ENCODE measurements around the gene SLC6A20.
"Not testable (repeated sequence)": the region's sequence is repeated elsewhere in the genome, so short reads cannot be mapped to it uniquely, and the experiment has no call there.

Gene SLC6A20

DNA sequence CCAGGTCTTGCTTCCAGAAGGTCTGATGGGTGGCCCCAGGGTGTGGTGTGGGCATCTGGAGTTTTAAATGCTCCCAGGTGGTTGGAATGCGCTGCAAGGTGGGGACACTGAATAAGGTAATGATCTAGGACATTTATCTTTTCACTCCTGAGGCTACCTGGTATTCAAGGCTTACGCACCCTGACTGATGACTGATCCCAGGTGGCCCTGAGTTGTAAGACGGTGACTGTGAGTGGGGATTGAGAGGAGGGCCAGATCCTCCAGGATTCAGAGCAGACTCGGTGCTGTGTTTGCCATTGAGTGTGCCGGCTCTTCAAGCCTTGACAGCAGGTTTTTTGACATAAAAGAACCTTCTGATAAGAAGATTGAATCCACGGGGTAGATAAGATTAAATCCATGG, 40.3 kb downstream of the SLC6A20 start:
- no peak for DNase-seq

DNA sequence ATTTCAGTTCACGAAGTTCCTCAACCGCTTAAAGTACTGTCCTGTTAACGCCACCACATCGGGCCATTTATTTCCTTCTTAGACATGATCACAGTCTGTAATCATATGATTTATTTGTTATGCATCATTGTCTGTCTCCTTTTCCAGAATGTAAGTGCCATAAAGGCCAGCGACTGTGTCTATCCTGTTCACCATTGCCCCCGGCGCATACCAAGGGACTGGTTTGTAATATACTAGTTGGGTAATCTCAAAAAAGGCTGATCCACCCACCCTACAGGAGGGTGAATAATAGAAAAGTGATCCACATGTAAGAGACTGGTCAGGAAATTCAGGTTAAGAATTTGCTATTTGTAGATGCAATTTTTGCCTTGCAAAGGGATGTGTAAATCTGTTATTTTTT, 41.9 kb downstream of the SLC6A20 start:
- no peak for DNase-seq

DNA sequence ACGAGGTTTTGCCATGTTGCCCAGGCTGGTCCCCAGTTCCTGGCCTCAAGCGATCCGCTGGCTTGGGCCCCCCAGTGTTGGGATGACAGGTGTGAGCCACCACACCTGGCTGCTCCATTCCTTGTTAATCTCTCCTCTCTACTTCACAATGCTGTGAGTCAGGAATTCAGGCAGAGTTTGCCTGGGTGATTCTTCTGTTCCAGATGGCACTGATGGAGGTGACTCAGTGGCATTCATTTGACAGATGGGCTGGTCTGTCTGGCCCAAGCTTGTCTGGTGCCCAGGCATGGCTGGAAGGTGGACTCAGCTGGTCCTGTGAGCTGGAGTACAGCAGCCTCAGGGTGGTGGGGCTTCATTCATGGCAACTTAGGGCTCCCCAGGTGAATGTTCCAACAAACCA, 43.2 kb downstream of the SLC6A20 start:
- no peak for DNase-seq

DNA sequence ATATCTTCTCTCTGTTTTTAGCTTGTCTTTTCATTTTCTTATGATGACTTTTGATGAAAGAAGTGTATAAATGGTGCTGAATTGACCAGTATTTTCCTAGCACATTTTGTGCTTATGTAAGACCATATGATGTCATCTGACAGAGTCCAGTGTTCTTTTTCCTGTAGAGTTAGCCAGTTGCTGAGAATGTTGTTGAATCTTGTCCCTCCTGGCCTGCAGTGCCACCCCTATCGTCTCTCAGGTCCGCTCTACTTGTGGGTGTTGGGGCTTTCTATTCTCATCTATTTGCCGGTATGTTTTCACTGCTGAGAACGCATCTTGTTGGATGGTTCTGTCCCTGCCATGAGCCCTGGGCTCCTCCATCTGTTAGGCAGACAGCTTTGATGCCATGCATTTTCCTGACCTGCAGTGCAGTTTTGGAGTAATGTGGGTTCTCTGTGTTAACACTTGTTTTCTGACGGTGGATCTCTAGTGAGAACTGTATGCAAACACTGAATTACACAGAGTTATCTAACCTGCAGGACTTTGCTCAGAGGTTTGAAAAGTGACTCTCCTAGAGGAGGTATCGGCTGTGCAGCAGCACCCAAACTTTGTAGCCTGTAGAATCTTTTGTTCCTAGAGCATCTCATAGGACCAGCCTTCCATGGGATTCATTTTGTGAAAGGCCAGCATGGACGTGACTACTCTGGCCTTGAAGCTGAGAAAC, 44.6 kb downstream of the SLC6A20 start:
- DNase-seq, result no peak

DNA sequence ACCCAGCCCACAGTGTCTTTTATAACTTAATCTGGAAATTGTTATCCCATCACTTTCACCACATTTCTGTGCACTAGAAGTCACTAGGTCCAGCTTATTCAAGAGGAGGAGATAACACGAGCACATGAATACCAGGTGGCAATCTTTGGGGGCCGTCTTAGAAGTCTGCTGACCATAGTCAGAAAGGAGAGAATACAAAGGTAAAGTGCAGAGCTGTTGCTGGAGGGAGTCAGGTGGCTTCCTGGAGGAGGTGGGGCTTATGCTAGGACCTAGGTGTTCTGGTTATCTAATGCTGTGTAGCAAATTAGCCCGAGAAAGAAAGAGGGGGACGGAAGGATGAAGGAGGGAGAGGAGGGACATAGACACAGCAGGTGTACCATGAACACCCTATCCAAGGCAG, 46.5 kb downstream of the SLC6A20 start:
- DNase-seq, result no peak

DNA sequence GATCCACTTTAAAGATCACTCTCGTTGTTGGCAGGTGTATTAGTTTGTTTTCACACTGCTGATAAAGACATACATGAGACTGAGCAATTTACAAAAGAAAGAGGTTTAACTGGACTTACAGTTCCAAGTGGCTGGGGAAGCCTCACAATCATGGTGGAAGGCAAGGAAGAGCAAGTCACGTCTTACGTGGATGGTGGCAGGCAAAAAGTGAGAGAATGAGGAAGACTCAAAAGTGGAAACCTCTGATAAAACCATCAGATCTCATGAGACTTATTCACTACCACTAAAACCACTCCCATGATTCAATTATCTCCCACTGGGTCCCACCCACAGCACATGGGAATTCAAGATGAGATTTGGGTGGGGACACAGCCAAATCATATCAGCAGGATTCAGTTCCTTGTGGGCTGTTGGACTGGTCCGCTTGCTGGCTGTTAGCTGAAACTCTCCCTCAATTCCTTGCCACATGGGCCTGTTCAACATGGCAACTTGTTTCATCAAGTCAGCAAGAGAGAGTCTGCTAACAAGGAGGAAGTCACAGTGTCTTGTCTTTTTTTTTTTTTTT, 47.2 kb downstream of the SLC6A20 start:
- not testable (repeated sequence) for DNase-seq

DNA sequence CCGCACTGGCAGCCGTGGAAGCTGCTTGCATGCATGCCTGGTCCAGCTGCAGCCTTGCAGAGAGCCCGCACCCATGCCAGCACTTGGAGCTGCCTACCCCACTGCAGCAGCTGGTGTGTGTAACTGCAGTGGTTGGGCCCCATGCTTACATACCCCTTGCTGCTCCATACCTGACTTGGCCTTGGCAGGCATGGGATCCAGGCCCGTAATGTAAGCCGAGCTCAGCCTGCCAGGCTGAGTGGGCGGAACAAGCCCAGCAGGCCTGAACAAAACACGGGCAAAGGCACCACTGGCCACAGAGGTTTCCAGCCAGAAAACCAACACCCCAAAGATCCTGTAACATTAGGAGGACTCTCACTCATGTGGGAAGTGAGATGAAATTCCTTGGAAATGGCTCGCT, 48.3 kb downstream of the SLC6A20 start:
- DNase-seq, result no peak

DNA sequence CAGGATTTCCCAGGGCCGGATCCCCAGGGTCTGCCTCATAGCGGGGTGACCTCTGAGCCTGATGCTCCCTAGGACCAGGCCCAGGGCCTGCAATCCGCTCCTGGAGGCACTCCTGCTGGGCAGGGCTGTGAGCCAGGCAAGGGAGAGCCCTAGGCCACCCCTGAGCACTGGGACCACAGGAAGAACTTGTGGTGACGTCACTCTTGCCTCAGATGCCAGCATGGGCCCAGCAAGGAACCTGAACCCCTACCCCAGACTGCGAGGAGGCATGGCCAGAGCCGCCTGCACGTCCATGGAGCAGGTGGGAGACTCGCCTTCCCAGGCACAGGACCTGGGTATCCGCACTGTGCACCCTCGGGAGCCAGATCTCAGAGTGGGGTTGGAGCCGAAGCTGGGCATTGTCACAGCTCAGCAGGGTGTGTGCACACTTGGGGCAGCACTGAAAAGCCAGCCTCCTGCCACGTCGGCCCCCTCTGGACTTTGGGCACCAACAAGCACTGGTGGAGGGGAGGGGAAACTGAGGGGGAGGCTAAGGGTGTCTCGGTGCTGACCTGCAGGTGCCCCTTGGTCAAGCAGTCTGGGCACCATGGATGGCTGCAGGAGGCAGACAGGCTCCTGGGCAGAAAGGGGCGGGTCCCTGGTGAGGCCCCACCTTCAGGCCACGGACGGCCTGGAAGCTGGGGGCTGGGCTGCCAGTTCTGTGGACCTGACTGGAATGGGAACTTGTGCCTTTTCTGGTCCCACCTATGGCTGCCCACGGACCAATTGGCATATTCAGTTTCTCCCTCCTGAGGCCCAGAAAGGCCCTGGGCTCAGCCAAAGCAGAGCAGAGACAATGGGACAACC, 49.3 kb downstream of the SLC6A20 start:
- no peak for DNase-seq

DNA sequence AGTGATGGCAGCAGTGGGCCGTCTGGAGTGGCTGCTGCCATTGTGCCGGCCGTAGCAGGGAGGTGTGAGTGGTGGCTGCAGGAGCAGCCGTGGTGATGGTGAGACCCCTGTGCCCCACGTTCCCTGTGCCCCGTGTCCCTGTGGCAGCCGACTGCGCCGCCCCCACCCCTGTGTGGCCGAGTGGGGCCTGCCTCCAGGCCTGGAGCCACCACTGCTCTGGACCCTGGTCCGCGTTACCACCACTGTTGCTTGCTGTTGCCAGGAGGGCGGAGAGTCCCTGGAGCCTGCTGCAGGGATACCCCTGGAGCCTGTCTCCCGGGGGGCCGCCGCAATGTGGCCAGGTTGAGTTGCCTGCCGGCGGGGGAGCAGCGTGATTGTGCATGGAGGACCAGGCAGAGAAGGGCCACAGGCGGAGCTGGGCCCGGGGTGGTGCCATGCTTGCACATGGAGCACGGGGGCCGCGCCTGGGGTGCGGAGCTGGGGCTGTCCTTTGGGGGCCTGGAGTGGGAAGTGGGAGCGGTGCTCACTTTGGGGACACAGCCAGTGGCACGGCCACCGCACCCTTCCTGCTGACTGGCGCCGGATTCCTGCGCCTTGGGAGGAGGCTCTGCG, 50.1 kb downstream of the SLC6A20 start:
- DNase-seq, result no peak

DNA sequence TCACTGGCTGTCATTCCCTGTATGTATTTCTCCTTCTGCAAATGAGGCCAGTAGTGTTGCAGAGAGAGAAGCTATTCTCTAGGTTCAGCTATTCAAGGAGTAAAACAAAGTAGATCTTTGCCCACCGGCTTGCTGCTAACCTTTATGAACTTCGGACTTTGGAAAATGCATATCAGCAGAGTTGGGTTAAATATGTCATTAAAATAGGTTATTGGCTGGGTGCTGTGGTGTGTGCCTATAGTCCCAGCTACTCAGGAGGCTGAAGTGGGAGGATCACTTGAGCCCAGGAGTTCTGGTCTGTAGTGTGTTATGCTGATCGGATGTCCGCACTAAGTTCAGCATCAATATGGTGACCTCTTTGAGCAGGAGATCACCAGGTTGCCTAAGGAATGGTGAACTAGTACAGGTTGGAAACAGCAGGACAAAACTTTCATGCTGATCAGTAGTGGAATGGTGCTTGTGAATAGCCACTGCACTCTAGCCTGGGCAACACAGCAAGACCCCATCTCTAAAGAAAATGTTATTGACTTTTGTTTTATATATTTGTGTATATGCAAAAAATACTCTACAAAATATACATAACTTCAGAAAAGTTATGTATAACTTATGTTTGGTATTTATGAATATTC, 53.8 kb downstream of the SLC6A20 start:
- no peak for DNase-seq

DNA sequence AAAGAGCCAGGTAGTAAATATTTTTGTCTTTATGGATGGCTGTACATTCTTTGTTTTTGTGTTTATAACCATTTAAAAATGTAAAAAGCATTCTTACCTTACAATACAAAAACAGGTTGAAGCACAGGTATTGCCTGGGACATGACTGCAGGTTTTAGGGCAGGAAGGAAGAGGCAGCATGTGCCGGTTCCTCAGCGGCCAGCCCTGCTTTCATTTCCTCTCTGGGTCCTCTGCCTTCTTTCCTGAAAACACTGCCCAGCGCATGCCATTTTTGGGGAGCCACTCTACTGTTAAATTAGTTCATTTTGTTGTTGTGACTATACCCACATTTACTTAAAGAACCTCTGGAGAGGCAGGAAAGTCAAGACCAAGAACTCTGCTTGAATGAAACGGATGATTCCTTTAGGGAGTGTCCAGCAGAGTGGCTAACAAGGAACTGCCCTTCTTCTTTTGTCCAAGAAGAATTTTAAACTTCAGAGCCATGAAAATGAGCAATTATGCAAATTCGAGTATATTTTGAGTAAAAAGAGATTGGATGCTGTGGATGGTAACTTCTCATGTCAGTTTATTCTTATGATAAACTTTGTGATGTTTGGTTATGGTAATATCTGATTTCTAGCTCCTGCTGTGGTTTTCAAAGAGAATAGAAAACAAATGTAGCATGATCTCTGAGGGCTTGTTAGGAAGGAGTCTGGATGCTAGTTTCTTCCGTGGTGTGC, 54.4 kb downstream of the SLC6A20 start:
- DNase-seq, result no peak

DNA sequence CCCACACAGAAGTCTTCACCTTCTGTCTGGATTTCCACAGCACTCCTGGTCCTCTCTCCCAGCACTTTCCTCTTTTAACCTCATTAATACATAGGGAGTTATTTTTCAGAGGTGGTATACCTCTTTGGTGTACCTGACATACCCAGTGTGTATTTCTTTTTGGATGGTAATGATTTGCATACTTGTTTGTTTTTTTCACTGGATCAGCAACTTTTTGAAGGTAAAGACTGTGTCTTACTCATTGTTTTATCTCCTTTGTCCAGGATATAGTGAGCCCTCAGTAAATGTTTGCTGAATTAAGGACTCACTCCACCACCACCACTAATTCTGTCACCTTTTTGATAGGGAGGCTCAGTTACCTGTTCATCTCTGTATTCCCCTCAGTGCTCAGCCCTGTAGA, 55.1 kb downstream of the SLC6A20 start:
- no peak for DNase-seq

DNA sequence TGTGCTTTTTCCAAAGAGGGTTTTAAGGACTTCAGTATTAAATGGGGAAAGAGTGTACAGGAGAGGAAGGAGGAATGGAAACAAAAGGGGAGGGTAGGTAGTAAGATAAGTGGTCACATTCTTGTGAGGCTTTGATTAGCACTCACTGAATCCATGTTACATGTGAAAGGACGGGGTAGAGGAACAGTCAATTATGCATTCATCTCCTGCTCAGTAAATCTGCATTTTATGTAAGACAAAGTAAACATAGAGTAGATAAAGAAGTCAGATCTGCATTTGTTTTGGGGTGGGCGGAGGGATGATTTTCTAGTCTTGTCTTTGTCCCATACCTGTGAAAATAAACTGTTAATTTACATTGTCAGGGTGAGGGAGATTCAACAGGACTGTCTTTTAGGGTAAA, 56.3 kb downstream of the SLC6A20 start:
- no peak for DNase-seq

DNA sequence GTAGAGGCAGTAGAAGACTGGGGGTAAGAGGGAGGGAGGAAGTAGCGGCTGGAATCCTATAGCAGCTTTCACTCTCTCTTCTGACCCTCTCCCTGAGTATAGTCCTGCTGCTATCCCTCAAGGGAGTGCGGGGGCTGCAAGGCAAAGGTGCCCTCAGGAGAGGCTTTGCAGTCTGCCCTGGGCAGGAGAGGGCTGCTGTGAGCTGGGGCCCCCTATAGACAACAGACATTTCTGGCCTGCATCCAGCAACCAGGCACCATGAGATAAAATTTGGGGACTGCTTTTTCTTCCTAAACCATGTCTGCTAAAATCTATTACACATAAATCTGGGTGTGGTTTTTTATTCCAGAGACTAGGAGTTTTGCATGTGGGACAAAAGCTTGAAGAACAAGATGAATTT, 59.1 kb downstream of the SLC6A20 start:
- DNase-seq, result no peak

DNA sequence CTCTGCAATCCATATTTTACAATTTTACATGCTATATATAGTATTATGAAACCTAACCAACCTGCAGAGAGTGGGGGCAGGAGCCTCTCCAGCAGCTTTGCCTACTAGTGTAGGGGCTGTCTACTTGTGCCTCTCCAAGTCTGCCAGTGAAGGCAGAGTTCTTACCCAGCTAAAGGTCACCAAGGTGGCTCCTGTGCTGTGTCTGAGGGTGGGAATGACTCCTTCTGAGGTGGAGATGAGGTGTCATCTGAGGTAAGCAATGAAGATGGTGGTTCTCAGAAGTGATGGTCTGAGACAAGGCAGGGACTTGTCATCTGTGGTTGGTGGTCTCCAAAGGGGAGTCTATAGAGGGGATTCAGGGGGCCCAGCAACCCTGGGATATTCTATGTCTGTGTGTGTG, 59.6 kb downstream of the SLC6A20 start:
- DNase-seq, result no peak

DNA sequence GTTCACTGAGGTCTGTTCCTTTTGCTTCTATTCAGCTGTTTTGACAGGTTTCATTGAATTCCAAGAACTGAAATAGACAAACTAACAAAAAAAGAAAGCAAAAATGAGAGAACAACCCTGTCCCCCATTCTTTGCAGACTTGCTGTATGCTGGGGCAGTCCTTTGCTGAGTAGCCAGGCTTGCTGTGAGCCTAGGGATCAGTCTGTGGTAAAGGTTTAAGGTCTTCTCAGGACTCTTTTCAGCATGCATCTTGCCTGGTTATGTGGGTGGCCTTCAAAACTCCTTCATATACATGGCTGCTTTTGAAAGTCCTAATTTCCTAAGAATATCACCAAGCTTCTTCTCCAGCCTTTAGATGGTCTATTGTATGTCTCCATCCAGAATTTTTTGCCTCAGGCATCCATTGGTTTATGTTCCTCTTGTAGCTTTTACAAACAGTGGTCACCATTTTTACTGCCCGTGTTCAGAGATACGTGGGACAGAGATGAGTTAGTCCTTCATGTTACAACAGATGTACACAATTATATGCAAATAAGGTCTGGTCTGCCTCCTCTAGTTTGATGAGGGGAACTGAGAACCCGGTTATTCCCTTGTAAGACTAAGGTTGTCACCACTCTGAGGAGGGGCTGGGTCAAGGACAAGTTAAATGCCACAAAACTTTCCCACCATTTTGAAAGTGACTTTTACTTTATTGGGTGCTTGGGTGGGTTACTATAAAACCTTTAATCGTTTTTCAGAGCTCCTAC, 65.8 kb downstream of the SLC6A20 start:
- DNase-seq, result no peak

DNA sequence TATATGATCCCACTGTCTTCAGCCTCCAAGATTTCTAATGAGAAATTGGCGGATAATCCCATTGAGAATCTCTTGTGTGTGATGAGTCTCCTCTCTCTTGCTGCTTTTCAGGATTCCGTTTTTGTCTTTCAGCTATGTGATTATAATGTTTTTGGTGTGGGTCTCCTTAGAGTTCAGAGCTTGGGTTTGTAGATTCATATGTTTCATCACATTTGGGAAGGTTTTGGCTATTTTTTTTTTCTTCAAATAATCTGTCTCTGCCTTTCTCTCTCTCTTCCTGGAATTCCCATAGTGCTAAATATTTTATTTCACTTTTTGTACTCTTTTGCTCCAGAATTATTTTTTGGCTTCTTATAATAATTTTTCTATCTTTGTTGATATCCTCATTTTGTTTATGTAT, 66.7 kb downstream of the SLC6A20 start:
- DNase-seq, result no peak

DNA sequence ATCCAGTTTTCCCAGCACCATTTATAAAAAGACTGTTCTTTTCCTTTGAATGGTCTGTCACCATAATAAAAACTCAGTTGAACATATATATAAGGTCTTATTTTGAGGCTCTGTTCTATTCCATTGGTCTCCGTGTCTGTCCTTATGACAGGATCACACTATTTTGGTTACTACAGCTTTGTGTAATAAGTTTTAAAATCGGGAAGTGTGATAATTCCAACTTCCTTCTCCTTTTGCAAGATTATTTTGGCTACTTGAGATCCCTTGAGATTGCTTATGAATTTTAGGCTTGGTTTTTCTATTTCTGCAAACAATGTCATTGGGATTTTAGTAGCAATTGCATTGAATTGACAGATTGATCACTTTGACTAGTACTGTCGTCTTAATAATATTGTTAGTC, 71.4 kb downstream of the SLC6A20 start:
- DNase-seq, result no peak

DNA sequence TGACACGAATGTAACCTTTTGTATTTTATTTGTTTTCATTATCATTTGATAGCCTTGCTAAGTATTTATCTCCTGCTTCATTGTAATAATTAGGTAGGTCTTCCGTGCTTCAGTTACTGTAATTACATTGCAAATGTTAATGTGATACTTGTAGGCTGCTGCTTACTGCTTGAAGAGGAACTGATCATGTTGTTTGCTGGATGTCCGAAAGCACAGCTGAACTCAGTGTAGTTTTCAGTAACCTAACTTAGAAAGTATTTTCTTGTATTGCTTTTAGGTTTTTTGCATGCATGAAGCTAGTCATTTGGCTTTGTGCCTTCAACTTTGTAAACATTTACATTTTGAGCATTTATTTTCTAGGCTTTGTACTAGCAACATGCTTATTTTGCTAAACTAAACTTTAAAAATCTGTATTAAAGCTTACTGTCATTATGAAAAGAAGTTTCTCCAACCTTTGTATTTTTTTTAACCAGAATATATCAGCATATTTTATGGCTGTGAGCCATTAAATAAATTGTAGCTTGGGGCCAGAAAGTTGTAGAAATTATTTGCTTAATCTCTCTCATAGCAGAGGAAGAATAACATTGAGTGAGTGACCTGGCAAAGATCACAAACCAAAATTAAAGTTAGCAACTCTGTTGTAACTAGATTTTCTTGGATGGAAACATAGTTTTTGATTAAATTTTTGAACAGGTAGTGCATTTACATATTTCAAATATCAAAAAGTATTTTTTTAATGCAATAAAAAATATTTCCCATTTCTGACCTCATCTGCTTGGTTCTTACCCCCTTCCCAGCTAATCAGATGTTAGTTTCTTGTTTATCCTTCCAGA, 76.5 kb downstream of the SLC6A20 start:
- DNase-seq, result no peak

DNA sequence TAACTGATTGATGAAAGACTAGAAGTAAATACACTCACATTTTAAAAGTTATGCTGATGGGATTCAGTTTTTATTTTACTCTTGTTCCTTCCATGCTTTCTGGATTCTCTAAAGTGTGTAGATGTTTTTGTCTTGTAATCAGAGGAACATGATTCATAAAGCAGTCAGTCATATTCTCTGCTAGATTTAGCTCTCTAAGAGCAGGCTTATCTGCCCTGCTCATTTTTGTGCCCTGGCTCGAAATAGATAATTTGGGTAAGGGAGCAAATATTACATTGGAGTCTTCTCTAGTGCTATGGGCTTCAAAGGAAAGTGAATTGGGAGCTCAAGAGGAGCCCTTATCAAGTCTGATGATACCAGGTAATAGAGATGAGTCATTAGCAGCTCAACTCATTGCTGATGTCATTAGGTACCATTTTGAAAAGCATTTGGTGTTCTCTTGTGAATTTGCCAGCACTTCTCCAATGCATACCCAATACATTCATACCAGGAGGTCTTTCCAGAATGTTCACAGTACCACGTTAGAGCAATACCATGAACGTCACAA, 79.5 kb downstream of the SLC6A20 start:
- DNase-seq, result no peak

DNA sequence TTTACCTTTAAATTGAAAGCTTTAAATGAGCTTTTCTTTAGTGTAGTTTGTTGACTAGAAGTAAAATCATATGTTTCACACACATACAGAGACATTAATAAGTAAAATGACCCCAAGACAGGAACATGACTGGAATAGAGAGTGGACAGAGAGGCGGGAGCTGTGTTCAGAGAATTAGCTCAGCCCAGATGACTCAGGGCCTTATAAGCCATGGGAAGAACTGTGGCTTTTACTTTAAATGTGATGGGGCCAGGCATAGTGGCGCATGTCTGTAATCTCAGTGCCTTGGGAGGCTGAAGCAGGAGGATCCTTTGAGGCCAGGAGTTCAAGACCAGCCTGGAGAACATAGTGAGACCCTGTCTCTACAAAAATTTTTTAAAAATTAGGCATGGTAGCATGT, 80.4 kb downstream of the SLC6A20 start:
- no peak for DNase-seq

Data from NCI-H1694 (cell line).